WTC11 (cell line): Measurements from ENCODE around the gene DNAH17. TPM values are rescaled to one million over a fixed set of nuclear protein-coding genes. Genes with fewer than 3 reads are reported as not detected.

Experiments
- ATAC-seq: fragments of 200-7000 bp; cut with Tn5 transposase; 2 replicates; pipeline ENCODE4 v1.10.0; 2021; ENCODE audit warnings: mild to moderate bottlenecking, moderate library complexity
- CTCF ChIA-PET: fragments of 300-600 bp; sonication (Branson Sonifier 250); formaldehyde crosslinking; loops from one replicate; lab custom pipeline; 2021; ENCODE audit warnings: antibody characterized with exemption; lab: Charles Lee
- POLR2A ChIA-PET: fragments of 350-600 bp; sonication (Branson Sonifier 250); formaldehyde crosslinking; loops from one replicate; lab custom pipeline; 2021; ENCODE audit warnings: antibody characterized with exemption; lab: Charles Lee
- DNase-seq: peaks from one replicate; pipeline ENCODE4 v3.0.0; 2021; ENCODE audit warnings: low spot score
- H3K27ac Mint-ChIP-seq: 2 replicates; pipeline ENCODE4 v1.8.0; 2021; ENCODE audit warnings: mixed read lengths
- H3K27me3 Mint-ChIP-seq: 2 replicates; pipeline ENCODE4 v1.8.0; 2021; ENCODE audit warnings: low read depth, mild to moderate bottlenecking, moderate library complexity, mixed read lengths
- H3K36me3 Mint-ChIP-seq: 2 replicates; pipeline ENCODE4 v1.8.0; 2021; ENCODE audit warnings: mixed read lengths
- H3K4me1 Mint-ChIP-seq: 2 replicates; pipeline ENCODE4 v1.8.0; 2022; ENCODE audit warnings: mixed read lengths
- H3K4me3 Mint-ChIP-seq: 2 replicates; pipeline ENCODE4 v1.8.0; 2021; ENCODE audit warnings: mild to moderate bottlenecking, moderate library complexity, mixed read lengths
- H3K9me3 Mint-ChIP-seq: 2 replicates; pipeline ENCODE4 v1.8.0; 2021; ENCODE audit warnings: mixed read lengths
- ATF1 ChIP-seq: sonication (generic); formaldehyde crosslinking; IDR thresholded peaks from 2 replicates; pipeline ENCODE4 v1.8.1; 2023; ENCODE audit warnings: mild to moderate bottlenecking, moderate library complexity, missing genetic modification reagents
- GTF2I ChIP-seq: fragments of 250-450 bp; sonication (Bioruptor Pico); conservative IDR thresholded peaks from 2 replicates; pipeline ENCODE4 v1.4.0; 2021; ENCODE audit warnings: mild to moderate bottlenecking
- HMGA2 ChIP-seq: fragments of 250-450 bp; sonication (Bioruptor Pico); IDR thresholded peaks from 2 replicates; pipeline ENCODE4 v1.4.0; 2021; ENCODE audit warnings: mild to moderate bottlenecking, moderate library complexity
- JUN ChIP-seq: sonication (generic); formaldehyde crosslinking; IDR thresholded peaks from 2 replicates; pipeline ENCODE4 v1.8.0; 2023; ENCODE audit warnings: mild to moderate bottlenecking, missing genetic modification reagents
- MYBL2 ChIP-seq: sonication (generic); formaldehyde crosslinking; IDR thresholded peaks from 2 replicates; pipeline ENCODE4 v1.8.1; 2023; ENCODE audit warnings: mild to moderate bottlenecking, moderate library complexity, missing genetic modification reagents
- NFATC4 ChIP-seq: fragments of 250-450 bp; sonication (Bioruptor Pico); IDR thresholded peaks from 2 replicates; pipeline ENCODE4 v1.9.0; 2021; ENCODE audit warnings: mild to moderate bottlenecking
- RELA ChIP-seq: sonication (generic); formaldehyde crosslinking; IDR thresholded peaks from 2 replicates; pipeline ENCODE4 v1.8.1; 2022; ENCODE audit warnings: missing genetic modification reagents, mild to moderate bottlenecking, borderline replicate concordance
- SMAD3 ChIP-seq: sonication (generic); formaldehyde crosslinking; IDR thresholded peaks from 2 replicates; pipeline ENCODE4 v1.8.0; 2022; ENCODE audit warnings: missing genetic modification reagents, mild to moderate bottlenecking, borderline replicate concordance
- SOX15 ChIP-seq: fragments of 250-450 bp; sonication (Bioruptor Pico); IDR thresholded peaks from 2 replicates; pipeline ENCODE4 v1.9.0; 2021; ENCODE audit warnings: mild to moderate bottlenecking
- TCF7 ChIP-seq: sonication (generic); formaldehyde crosslinking; IDR thresholded peaks from 2 replicates; pipeline ENCODE4 v1.8.0; 2022; ENCODE audit warnings: mild to moderate bottlenecking, low read depth, missing genetic modification reagents, moderate library complexity
- ZNF396 ChIP-seq: fragments of 250-450 bp; sonication (Bioruptor Pico); IDR thresholded peaks from 2 replicates; pipeline ENCODE4 v1.8.0; 2021; ENCODE audit warnings: mild to moderate bottlenecking, moderate library complexity, borderline replicate concordance
- ZNF416 ChIP-seq: fragments of 250-450 bp; sonication (Bioruptor Pico); IDR thresholded peaks from 2 replicates; pipeline ENCODE4 v1.9.0; 2021; ENCODE audit warnings: mild to moderate bottlenecking, inconsistent platforms
- total RNA-seq: library from RNA; stranded (reverse); gene quantifications from 3 replicates; pipeline ENCODE4 v1.2.3, GENCODE V29; 2021
- TF ChIP-seq, protein P1 (sequence below): sonication (generic); formaldehyde crosslinking; IDR thresholded peaks from 2 replicates; pipeline ENCODE4 v1.8.1; 2023; ENCODE audit warnings: mild to moderate bottlenecking, missing genetic modification reagents, borderline replicate concordance
- TF ChIP-seq, protein P2 (sequence below): sonication (generic); formaldehyde crosslinking; IDR thresholded peaks from 2 replicates; pipeline ENCODE4 v1.8.0; 2022; ENCODE audit warnings: mild to moderate bottlenecking, missing genetic modification reagents
- TF ChIP-seq, protein P3 (sequence below): fragments of 250-450 bp; sonication (Bioruptor Pico); IDR thresholded peaks from 2 replicates; pipeline ENCODE4 v1.8.0; 2021; ENCODE audit warnings: mild to moderate bottlenecking
- TF ChIP-seq, protein P4 (sequence below): sonication (generic); formaldehyde crosslinking; IDR thresholded peaks from 2 replicates; pipeline ENCODE4 v1.8.1; 2022; ENCODE audit warnings: mild to moderate bottlenecking, moderate library complexity, missing genetic modification reagents
- TF ChIP-seq, protein P5 (sequence below): sonication (generic); formaldehyde crosslinking; IDR thresholded peaks from 2 replicates; pipeline ENCODE4 v1.8.1; 2023; ENCODE audit warnings: mild to moderate bottlenecking, missing genetic modification reagents
- TF ChIP-seq, protein P6 (sequence below): fragments of 250-450 bp; sonication (Bioruptor Pico); IDR thresholded peaks from 2 replicates; pipeline ENCODE4 v1.9.0; 2021; ENCODE audit warnings: mild to moderate bottlenecking

The DNAH17 gene
- total RNA-seq, 1 experiment from 2014 or later: 0.87 TPM

DNA sequence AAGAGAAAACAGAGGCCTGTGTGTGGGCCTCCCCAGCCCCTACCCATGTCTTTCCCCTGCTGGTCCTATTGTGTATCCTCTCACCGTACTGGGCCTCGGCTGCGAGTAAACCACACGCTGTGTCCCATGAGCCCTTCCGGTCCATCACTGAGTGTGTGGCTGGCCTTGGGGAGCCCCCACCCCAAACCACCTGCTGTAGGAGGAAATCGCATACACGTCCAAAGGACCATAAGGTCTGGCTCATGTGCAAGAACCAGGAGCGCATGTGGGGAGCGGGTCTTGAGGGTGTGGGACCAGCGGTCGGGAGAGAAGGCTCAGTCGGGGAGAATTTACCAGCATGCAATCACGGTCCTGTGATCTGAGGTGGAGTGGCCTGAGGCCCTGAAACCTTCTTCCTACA is 38.4 kb upstream of the DNAH17 start (continued):
- no peak for TF ChIP-seq GTF2I (CRISPR knock-in tag)
- no peak for TF ChIP-seq SMAD3
- no peak for TF ChIP-seq SOX15 (CRISPR knock-in tag)
- TF ChIP-seq, protein P1, sequence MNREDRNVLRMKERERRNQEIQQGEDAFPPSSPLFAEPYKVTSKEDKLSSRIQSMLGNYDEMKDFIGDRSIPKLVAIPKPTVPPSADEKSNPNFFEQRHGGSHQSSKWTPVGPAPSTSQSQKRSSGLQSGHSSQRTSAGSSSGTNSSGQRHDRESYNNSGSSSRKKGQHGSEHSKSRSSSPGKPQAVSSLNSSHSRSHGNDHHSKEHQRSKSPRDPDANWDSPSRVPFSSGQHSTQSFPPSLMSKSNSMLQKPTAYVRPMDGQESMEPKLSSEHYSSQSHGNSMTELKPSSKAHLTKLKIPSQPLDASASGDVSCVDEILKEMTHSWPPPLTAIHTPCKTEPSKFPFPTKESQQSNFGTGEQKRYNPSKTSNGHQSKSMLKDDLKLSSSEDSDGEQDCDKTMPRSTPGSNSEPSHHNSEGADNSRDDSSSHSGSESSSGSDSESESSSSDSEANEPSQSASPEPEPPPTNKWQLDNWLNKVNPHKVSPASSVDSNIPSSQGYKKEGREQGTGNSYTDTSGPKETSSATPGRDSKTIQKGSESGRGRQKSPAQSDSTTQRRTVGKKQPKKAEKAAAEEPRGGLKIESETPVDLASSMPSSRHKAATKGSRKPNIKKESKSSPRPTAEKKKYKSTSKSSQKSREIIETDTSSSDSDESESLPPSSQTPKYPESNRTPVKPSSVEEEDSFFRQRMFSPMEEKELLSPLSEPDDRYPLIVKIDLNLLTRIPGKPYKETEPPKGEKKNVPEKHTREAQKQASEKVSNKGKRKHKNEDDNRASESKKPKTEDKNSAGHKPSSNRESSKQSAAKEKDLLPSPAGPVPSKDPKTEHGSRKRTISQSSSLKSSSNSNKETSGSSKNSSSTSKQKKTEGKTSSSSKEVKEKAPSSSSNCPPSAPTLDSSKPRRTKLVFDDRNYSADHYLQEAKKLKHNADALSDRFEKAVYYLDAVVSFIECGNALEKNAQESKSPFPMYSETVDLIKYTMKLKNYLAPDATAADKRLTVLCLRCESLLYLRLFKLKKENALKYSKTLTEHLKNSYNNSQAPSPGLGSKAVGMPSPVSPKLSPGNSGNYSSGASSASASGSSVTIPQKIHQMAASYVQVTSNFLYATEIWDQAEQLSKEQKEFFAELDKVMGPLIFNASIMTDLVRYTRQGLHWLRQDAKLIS (CRISPR knock-in tag): no peak
- no peak for TF ChIP-seq ZNF396 (CRISPR knock-in tag)
- TF ChIP-seq, protein P2, sequence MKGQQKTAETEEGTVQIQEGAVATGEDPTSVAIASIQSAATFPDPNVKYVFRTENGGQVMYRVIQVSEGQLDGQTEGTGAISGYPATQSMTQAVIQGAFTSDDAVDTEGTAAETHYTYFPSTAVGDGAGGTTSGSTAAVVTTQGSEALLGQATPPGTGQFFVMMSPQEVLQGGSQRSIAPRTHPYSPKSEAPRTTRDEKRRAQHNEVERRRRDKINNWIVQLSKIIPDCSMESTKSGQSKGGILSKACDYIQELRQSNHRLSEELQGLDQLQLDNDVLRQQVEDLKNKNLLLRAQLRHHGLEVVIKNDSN: no peak
- no peak for TF ChIP-seq HMGA2 (CRISPR knock-in tag)
- TF ChIP-seq JUN (CRISPR knock-in tag): no peak
- TF ChIP-seq MYBL2 (CRISPR knock-in tag): no peak
- TF ChIP-seq, protein P3, sequence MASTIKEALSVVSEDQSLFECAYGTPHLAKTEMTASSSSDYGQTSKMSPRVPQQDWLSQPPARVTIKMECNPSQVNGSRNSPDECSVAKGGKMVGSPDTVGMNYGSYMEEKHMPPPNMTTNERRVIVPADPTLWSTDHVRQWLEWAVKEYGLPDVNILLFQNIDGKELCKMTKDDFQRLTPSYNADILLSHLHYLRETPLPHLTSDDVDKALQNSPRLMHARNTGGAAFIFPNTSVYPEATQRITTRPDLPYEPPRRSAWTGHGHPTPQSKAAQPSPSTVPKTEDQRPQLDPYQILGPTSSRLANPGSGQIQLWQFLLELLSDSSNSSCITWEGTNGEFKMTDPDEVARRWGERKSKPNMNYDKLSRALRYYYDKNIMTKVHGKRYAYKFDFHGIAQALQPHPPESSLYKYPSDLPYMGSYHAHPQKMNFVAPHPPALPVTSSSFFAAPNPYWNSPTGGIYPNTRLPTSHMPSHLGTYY: no peak

DNA sequence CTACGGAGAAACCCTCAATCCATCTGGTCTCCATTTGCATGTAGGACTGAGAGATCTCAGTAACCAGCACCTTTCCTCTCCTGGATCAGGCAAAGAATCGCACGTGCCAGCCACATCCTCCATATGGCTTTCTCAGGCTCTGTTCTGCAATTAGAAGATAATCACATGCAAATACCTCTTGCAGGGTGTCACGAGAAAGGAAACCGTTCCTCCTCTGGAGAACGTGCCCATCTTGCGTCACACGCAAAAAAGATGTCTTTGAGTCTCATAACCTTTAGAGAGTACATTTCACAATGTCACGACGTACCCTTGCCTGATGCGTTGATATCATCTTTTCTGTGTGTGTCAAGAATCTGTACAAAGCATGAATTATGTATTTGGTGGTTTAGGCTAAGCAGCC is 36.2 kb upstream of the DNAH17 start:
- ChIA-PET POLR2A (no interaction called here), CTCF (no interaction called here)
- DNase-seq: no peak
- no peak for ATAC-seq
- Mint-ChIP-seq H3K36me3 (peaks cover under 1% of the 10 kb centered on the region; the same call in 1 of the 2 replicates), H3K27ac (no peak overlapping the region), H3K27me3 (peaks cover 59% of the 10 kb centered on the region), H3K4me1 (peaks cover 14% of the 10 kb centered on the region), H3K4me3 (no peak overlapping the region), H3K9me3 (peaks cover 7% of the 10 kb centered on the region)
- TF ChIP-seq TCF7 (CRISPR knock-in tag) (no peak), GTF2I (CRISPR knock-in tag) (no peak), RELA (CRISPR knock-in tag) (no peak), ZNF416 (CRISPR knock-in tag) (no peak), ATF1 (CRISPR knock-in tag) (no peak), NFATC4 (no peak), SOX15 (CRISPR knock-in tag) (no peak)
- TF ChIP-seq, protein P4, sequence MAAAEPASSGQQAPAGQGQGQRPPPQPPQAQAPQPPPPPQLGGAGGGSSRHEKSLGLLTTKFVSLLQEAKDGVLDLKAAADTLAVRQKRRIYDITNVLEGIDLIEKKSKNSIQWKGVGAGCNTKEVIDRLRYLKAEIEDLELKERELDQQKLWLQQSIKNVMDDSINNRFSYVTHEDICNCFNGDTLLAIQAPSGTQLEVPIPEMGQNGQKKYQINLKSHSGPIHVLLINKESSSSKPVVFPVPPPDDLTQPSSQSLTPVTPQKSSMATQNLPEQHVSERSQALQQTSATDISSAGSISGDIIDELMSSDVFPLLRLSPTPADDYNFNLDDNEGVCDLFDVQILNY (CRISPR knock-in tag): no peak
- TF ChIP-seq, protein P5, sequence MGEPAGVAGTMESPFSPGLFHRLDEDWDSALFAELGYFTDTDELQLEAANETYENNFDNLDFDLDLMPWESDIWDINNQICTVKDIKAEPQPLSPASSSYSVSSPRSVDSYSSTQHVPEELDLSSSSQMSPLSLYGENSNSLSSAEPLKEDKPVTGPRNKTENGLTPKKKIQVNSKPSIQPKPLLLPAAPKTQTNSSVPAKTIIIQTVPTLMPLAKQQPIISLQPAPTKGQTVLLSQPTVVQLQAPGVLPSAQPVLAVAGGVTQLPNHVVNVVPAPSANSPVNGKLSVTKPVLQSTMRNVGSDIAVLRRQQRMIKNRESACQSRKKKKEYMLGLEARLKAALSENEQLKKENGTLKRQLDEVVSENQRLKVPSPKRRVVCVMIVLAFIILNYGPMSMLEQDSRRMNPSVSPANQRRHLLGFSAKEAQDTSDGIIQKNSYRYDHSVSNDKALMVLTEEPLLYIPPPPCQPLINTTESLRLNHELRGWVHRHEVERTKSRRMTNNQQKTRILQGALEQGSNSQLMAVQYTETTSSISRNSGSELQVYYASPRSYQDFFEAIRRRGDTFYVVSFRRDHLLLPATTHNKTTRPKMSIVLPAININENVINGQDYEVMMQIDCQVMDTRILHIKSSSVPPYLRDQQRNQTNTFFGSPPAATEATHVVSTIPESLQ: no peak
- TF ChIP-seq, protein P6, sequence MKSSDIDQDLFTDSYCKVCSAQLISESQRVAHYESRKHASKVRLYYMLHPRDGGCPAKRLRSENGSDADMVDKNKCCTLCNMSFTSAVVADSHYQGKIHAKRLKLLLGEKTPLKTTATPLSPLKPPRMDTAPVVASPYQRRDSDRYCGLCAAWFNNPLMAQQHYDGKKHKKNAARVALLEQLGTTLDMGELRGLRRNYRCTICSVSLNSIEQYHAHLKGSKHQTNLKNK (CRISPR knock-in tag): no peak
